SK-MEL-5 (cell line): ENCODE measurements around the gene KIAA0753. TPM values are rescaled to one million over a fixed set of nuclear protein-coding genes. Genes with fewer than 3 reads are reported as not detected.
"Not testable (repeated sequence)": the region's sequence is repeated elsewhere in the genome, so short reads cannot be mapped to it uniquely, and the experiment has no call there.

Experiments
- DNase-seq: peaks from one replicate; pipeline ENCODE4 v3.0.0-alpha.2; 2016; ENCODE audit warnings: low read depth, low spot score
- in situ Hi-C: cut with HindIII; loops from 2 replicates; pipeline ENCODE4 v1.10.0; 2016; ENCODE audit warnings: low sequenced_read_pairs, high pct_unique_total_duplicates, low pct_unique_long_range_greater_than_20kb
- total RNA-seq: library from RNA; depleted of rRNA; stranded (reverse); fragments of >200 nt; shearing (Covaris generic); gene quantifications from 2 replicates; pipeline ENCODE4 v1.2.3, GENCODE V29; 2014

Gene KIAA0753
- total RNA-seq, 1 experiment from 2014 or later = 14.9 TPM

GRCh38 chr17:6630390-6630789, 10.1 kb downstream of the KIAA0753 start:
- in situ Hi-C loops = no loop called here
- no peak for DNase-seq

GRCh38 chr17:6627019-6627418, 13.5 kb downstream of the KIAA0753 start:
- DNase-seq = no peak
- in situ Hi-C loops = no loop called here

GRCh38 chr17:6626616-6627015, 13.9 kb downstream of the KIAA0753 start:
- DNase-seq = no peak

GRCh38 chr17:6623941-6624340, 16.6 kb downstream of the KIAA0753 start:
- no peak for DNase-seq
- in situ Hi-C loops = no loop called here

More at GRCh38 chr17:6626616-6627015, 13.9 kb downstream of the KIAA0753 start:
- in situ Hi-C loops = no loop called here

- in situ Hi-C loops = no loop called here
Measured at GRCh38 chr17:6611231-6611630, 29.3 kb downstream of the KIAA0753 start.

GRCh38 chr17:6610011-6610410, 30.5 kb downstream of the KIAA0753 start:
- in situ Hi-C loops = no loop called here
- DNase-seq = no peak

More at GRCh38 chr17:6611231-6611630, 29.3 kb downstream of the KIAA0753 start:
- DNase-seq = no peak

- in situ Hi-C loops = no loop called here
Measured at GRCh38 chr17:6608321-6608720, 32.2 kb downstream of the KIAA0753 start.

GRCh38 chr17:6605142-6605541, 35.4 kb downstream of the KIAA0753 start:
- in situ Hi-C loops = no loop called here
- no peak for DNase-seq

More at GRCh38 chr17:6608321-6608720, 32.2 kb downstream of the KIAA0753 start:
- no peak for DNase-seq

GRCh38 chr17:6603744-6604325, 36.7 kb downstream of the KIAA0753 start:
- in situ Hi-C loops = no loop called here
- DNase-seq = peak; percentile 6

GRCh38 chr17:6602141-6602540, 38.4 kb downstream of the KIAA0753 start:
- no peak for DNase-seq
- in situ Hi-C loops = no loop called here

GRCh38 chr17:6599364-6599763, 41.1 kb downstream of the KIAA0753 start:
- DNase-seq = no peak
- in situ Hi-C loops = no loop called here

- in situ Hi-C loops = no loop called here
Measured at GRCh38 chr17:6597727-6598126, 42.8 kb downstream of the KIAA0753 start.

GRCh38 chr17:6596941-6597340, 43.6 kb downstream of the KIAA0753 start:
- DNase-seq = no peak
- in situ Hi-C loops = no loop called here

More at GRCh38 chr17:6597727-6598126, 42.8 kb downstream of the KIAA0753 start:
- DNase-seq = no peak

- in situ Hi-C loops = no loop called here
- no peak for DNase-seq
Measured at GRCh38 chr17:6596511-6596910, 44.0 kb downstream of the KIAA0753 start.

GRCh38 chr17:6596081-6596480, 44.4 kb downstream of the KIAA0753 start:
- DNase-seq = no peak
- in situ Hi-C loops = no loop called here

- in situ Hi-C loops, DNase-seq: not testable (repeated sequence)
Measured at GRCh38 chr17:6593371-6593770, 47.1 kb downstream of the KIAA0753 start.

GRCh38 chr17:6592173-6592572, 48.3 kb downstream of the KIAA0753 start:
- in situ Hi-C loops = no loop called here
- DNase-seq = no peak

GRCh38 chr17:6591599-6592158, 48.8 kb downstream of the KIAA0753 start:
- in situ Hi-C loops = no loop called here
- peak; percentile 47 for DNase-seq

GRCh38 chr17:6589266-6589946, 51.1 kb downstream of the KIAA0753 start:
- in situ Hi-C loops = no loop called here

More at GRCh38 chr17:6589266-6589946, 51.1 kb downstream of the KIAA0753 start:
- DNase-seq = no peak
